DMS114 treated with DMSO at 0.1 percent for 48 hours (cell line): ENCODE data around the gene SOD2.
"Not testable (repeated sequence)": the region's sequence is repeated elsewhere in the genome, so short reads cannot be mapped to it uniquely, and the experiment has no call there.

Source experiments
- DNase-seq: peaks from one replicate; lab custom pipeline; 2025; ENCODE audit not compliant: unreplicated experiment; lab: John Stamatoyannopoulos, UW

SOD2 gene

DNA sequence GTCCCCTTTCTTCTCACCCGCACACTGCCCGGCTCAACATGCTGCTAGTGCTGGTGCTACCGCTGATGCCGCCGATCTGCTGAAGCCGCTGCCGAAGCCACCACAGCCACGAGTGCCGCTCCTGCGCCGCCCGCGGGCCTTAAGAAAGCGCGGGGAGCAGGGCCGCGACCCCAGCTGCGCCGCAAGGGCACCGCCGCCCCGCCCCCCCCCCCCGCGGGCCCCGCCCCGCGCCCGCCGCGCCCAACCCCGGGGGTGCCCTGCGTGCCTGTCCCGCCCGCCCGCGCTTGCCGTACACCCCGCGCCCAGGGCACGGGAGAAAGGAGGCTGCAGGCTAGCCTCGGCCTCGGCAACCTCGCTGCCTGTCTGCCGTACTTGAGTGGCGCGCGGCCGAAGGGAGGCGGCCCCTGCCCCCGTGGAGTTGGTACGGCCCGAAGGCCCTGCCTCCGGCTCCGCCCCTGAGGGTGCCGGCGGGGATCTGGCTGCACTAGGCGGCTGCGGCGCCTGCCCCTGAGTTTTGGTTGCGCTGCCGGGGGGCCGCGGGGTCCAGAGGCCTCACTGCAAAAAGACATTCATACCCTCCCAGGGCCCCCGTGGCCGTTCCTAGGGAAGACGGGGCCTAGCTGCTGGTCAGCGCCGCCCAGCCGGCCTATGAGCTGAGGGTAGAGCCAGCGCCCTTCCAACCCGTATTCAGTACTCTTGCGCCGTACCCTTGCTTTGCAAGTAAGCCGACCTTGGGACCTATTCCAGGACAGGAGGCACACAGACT, at the start of gene SOD2:
Gene SOD2 (minus strand): TSS at position 114 of the 766 bp plus-strand sequence. CDS start 74 bp downstream, at position 40.
- peak; percentile 38 for DNase-seq

DNA sequence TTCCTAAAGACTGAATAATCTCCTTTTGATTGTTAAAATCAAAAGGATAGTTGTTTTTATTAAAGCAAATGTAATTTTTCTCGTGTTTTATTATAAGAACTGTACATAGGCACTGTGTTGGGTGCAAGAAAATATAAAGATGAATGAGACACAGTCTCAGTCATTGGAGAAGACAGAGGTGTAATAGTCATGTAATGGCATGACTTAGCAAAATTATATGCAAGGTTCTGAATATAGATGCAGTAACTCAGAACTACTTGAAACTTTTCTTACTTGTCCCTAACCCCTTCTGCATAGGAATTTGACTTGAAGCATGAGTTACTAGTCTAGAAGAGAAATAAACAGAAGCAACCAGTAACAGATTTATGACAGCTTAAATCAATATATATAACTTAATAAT, 49.1 kb upstream of the SOD2 start:
- no peak for DNase-seq

DNA sequence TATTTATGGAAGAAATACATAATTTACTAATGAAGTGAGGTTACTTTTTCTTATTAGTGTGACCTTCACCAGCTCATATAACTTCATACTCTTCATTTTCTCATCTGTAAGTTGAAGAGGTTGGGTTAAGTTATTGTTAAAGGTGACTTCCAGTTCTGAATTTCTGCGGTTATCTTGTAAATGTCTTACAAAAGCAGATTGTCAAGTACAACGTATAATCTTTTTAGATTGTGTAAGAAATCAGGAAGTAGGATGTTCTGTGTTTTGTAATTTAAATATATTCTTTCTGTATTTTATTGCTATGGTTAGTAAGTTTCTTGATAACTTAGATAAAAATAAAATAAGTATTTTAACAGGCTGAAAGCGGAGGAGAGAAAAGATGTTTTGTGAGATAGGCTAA, 46.3 kb upstream of the SOD2 start:
- no peak for DNase-seq

DNA sequence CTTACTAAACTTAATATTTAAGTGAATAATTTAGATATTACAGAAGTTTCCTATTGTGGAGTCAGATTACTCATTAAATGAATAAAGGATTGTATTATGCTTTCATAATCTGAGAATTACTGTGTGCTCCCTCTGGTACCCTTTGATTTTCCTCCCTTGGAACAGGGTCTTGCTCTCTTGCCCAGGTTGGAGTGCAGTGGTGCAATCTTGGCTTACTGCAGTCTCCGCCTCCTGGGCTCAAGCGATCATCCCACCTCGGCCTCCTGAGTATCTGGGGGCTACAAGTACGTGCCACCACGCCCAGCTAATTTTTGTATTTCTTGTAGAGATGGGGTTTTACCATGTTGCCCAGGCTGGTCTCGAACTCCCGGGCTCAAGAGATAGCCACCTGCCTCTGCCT, 43.9 kb upstream of the SOD2 start:
- no peak for DNase-seq

DNA sequence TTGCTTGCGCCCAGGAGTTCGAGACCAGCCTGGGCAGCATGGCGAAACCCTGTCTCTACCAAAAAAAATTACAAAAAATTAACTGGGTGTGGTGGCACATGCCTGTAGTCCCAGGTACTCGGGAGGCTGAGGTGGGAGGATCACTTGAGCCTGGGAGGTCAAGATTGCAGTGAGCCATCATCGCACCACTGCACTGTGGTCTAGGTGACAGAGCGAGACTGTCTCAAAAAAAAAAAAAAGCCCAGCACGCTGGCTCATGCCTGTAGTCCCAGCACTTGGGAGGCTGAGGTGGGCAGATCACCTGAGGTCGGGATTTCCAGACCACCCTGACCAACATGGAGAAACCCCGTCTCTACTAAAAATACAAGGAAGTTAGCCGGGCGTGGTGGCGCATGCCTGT, 40.4 kb upstream of the SOD2 start:
- not testable (repeated sequence) for DNase-seq

DNA sequence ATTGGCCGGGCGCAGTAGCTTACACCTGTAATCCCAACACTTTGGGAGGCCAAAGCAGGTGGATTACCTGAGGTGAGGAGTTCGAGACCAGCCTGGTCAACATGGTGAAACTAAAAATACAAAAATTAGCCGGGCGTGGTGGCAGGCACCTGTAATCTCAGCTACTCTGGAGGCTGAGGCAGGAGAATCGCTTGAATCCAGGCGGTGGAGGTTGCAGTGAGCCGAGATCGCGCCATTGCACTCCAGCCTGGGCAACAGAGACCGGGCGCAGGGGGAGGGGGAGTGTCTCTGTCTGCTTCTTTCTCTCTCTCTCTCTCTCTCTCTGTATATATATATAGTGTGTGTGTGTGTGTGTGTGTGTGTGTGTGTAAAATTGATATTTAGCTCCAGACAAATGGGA, 39.5 kb upstream of the SOD2 start:
- not testable (repeated sequence) for DNase-seq

DNA sequence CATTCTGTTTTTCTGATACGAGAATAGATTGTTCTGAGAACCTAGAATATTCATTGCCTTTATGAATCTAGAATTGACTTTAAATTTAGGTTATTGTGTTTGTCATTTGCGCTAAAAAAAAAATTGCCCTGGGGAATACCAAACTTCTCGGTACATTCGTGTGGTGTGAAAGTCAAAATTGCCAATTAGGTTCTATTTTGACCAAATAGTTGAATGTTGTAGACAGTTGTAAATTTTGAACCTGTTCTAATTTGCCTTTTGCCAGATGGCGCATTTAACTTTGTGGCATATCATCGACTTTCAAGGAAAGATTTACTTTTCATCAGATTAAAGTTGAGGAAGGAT, 37.3 kb upstream of the SOD2 start:
- no peak for DNase-seq

DNA sequence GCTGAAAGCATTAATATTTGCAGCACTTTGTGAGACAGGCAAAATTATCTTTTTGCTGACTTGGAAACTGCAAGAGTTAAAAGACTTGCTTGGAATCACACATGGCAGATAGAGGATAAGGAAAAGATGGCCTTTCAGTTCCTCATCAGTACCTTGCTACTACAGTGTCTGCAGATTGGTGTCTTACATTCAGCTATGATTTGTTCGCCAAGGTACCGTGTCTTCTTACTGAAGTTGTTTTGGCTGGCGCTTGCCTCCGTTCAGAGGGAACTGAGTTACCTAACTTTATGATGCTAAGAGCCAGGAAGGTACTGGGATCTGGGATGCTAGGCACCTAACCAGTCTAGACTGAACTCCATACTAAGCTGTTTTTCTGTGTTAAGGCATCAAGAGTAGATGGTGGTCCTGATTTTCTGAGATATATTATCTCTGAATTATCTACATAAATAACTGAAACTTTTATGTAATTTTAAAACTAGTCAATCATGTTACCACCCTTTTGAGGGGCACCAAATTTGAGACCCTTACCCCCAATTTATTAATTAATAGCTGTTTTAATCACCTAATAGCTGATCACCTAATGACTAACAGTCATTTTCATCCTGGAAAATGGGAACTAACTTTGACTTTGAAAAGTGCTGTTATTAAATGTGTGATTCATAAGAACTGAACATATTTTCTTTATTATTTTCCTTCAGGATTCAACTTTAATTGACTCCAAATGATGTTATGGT, 36.7 kb upstream of the SOD2 start:
- DNase-seq: no peak

DNA sequence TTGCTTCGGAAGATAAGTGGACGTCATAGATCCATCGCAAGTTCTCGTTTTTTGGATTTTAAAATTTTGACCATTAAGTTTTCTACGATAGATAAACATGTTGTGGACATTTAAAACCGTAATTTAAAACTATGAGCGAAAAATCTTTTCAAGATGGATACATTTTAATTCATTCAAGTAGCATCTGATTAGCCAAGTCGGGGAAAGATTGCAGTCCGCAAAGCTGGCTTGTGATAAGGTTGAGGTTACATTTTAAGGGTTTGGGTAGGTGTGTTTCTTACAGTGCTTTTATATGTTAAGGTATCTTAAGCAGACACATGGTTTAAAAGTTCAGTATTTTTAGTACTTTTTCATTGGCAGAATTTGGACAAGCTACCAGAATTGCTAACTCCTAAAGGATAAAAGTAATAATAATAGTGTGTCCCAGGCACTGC, 35.5 kb upstream of the SOD2 start:
- no peak for DNase-seq

DNA sequence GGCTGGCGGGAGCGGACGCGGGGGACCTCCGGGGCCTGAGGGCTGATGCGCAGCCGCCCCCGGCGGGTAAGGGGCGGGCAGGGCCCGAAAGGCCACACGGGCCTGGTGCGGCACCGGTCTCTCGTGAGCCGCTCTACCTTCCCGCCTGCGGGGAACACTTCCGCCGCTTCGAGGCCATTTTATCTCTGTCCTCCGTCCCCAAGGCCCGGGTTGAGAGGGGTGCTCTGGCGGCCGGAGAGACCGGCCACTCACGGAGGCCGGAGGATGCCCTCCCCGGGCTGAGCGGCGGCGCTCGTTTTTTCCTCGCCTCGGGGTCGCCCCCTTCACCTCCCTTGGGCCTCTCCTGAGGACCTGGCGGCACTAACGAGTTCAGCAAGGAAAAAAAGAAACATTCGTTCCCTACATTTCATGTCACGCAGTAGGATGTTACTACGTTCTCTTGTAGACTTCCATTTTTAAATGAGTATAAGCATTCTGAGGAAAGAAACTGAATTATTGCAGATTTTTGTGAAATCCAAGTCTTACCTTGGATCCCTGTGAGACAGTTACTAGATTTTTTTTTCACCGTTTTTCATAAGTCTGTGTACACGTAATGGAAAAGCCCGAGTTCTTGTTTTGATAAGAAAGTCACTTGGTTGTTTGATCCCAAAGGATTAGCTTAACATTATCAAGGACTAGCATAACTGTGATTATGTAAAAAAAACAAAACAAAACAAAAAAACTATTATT, 34.8 kb upstream of the SOD2 start:
- DNase-seq: no peak

DNA sequence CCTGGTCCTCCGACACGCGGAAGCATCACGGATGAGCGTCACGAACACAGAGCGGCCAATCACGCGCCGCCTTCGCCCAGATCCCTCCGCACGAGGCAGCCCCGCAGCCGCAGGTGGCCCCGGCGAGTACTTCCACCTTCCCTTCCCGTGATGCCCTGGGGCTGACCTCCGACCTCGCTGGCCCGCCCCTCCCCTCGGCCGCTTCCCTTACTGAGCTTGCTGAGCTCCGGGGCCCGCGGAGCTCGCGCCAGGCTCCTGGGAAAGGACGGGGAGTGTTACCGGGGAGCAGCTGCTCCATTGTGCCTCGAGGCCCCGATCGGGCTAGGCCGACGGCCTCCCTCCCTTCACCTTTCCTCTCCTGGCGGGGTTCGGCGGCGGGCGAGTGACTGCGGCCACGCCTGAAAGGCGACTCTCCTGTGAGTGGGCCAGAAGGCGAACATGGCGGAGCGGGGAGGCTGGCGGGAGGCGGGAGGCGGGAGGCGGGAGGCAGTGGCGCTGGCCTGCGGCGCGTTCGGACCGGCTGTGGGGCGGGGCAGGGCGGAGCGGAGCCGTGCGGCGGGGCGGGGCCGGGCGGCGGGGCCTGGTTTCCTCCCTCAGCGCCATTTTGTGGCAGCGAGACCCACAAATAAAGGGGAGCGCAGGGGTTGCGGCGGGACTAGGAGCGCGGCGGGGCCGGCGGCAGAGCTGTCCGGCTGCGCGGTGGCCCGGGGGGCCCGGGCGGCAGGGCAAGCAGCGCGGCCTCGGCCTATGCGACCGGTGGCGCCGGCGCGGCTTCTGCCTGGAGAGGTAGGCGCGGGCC, 34.1 kb upstream of the SOD2 start, which contains the start of gene WTAP:
Gene WTAP (plus strand): TSS at position 589 of the 799 bp plus-strand sequence. CDS start 8,760 bp downstream, outside the sequence.
- DNase-seq: peak; percentile 56

DNA sequence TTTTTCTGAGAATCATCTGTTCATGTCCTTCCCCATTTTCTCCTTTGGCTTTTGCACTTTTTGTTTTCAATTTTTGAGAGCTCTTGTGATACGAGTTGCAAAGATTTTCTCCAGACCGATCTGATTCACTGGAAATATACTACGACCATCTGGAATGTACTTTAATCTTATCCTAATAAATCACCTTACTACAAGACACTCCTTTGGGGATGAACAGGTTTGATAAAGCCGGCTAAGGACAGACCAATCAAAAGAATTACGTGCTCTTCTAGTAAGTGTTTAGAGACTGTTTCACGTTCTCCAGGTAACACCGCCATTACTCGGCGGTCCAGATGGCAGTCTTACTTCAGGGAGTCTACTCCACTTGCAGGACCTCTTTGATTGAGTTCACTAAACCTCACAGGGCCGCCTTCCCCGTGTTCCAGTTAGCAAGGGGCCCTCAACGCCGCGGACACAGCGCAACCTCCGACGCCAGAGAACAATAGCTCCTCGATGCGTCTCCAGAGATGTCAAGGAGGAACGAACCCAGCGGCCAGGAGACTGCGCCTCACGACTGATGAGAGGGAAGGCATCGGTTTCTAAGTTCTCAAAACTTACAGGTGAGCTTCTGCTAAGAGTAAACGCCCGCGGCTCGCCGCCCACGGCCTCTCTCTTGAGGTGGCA, 33.3 kb upstream of the SOD2 start:
- DNase-seq: no peak

DNA sequence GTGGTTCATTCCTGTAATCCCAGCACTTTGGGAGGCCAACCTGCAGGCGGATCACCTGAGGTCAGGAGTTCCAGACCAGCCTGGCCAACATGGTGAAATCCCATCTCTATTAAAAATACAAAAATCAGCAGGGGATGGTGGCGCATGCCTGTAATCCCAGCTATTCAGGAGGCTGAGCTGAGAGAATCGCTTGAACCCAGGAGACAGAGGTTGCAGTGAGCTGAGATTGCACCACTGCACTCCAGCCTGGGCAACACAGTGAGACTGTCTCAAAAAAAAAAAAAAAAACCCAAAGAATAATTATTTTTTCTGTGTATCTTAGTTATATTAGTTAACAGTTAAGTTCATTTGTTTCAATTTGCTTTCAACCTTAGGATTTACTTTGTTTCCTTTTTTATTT, 32.2 kb upstream of the SOD2 start:
- DNase-seq: not testable (repeated sequence)

DNA sequence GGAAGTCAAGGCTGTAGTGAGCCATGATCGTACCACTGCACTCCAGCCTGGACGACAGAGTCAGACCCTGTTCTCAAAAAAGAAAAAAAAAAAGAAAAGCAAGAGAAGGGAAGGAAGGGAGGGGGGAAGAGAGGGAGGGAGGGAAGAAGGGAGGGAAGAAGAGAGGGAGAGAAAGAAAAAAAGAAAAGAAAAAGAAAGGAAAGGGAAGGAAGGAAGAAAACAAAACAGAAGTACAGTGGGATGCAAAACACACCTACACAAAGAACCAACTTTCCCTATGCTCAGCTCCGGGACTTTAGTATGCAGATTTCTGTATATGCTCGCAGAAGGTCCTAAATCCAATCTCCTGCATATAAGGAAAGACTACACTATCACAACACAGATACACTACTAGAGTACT, 31.7 kb upstream of the SOD2 start:
- no peak for DNase-seq

DNA sequence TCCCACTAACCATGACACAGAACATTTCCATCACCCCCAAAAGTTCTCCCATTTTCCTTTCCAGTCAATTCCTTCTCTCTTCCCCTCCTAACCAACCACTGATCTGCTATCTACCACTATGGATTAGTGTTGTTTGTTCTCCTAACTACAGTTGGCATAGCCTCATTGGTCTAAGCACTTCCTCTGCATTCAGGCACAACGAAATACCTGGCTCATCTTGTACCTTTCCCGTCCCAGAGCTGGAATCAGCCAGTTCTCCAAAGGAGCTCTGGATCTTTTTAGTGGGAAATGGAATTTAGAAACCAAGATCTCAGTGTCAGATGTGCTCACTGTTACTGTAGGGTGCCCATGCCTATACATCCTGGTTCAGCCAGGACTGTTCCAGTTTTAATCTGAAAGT, 30.2 kb upstream of the SOD2 start:
- DNase-seq: no peak

DNA sequence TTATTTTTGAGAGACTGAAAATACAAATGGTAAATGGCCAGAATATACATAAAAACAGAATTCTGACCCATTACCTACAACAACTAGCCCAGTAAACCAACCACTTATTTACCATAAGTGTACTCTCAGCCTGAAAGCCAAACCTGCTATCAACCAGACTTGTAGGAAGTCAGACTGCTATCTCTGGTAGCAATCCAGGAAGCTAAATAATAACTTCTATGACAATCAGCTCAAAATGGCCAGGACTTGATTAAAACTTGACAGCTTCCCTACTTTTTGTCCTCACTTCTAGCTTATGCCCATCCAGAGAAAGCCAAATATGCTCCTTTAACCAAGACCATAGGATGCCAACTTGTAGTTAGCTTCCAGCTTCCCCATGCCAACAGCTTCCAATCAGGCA, 29.6 kb upstream of the SOD2 start:
- DNase-seq: no peak

DNA sequence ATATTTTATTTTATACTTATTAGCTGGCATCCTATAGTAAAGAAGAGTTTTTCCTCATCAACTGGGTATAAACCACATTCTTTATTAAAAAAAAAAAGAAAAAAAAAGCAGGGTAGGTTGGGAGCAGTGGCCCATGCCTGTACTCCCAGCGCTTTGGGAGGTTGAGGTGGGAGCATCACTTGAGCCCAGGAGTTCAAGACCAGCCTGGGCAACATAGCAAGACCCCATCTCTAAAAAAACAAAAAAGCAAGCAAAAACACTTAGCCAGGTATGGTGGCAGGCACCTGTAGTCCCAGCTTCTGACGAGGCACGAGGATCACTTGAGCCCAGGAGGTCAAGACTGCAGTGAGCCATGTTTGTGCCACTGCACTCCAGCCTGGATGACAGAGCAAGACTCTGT, 28.9 kb upstream of the SOD2 start:
- DNase-seq: not testable (repeated sequence)

DNA sequence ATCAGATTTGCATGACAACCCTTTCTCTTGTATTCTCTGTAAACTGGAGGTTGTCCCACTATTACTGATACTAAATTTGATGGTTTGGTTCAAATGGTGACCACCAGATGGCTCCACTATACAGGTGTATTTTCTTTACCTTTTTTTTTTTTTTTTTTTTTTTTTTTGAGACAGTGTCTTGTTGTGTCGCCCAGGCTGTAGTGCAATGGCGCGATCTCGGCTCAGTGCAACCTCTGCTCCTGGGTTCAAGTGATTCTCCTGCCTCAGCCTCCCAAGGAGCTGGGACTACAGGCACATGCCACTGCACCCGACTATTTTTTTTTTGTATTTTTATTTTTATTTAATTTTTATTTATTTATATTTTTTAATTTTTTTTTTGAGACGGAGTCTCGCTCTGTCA, 27.7 kb upstream of the SOD2 start:
- no peak for DNase-seq

DNA sequence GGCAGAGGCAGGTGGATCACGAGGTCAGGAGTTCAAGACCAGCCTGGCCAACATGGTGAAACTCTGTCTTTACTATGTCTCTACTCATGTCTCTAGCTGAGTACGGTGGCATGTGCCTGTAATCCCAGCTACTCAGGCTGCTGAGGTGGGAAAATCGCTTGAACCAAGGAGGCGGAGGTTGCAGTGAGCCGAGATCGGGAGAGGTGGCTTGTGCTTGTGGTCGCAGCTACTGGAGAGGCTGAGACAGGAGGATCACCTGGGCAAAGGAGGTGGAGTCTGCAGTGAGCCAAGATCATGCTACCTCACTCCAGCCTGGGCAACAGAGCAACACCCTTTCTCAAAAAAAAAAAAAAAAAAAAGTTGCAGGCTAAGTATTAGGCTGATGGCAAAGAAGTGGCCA, 26.2 kb upstream of the SOD2 start:
- no peak for DNase-seq

DNA sequence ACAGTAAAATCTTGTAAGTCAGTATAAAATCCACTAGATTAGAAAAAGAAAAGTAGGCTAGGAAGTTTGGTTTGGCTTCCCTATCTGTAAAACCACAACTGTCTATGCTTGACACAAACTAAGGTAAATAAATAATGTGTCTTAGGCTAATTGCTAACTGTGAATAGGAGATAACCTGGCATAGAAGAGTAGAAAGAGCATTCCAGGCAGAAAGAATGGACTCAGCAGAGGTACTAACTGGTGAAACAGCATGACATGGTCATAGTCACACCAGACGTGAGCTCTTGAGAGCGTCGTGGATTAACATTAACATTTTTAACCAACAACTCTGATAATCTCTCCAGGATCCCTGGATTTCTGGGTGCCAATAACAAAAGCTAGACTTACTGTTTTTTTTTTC, 25.6 kb upstream of the SOD2 start:
- no peak for DNase-seq
